OCI-M1 (cell line): Measurements from ENCODE around the gene IFT57.
"Not testable (repeated sequence)": the region's sequence is repeated elsewhere in the genome, so short reads cannot be mapped to it uniquely, and the experiment has no call there.

ENCODE experiments used
- DNase-seq: peaks from one replicate; lab custom pipeline; 2025; lab: John Stamatoyannopoulos, UW

The IFT57 gene

DNA sequence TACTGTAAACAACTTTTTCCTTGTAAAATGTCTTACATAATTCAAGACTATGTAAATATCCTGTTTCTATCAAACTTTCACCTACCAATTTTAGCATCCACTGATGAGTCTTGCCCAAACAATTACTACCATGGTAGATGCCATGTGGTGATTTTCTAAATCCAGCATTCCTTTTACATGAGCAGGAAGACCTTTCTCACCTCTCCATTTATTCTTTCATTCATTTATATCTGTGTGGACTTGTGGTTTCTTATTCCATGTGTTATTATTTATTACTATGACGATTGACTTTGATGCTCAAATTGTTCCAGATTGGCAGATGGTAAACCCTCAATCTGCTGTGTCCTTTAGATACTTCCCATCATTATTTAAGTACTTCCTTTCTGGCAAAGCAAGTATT lies 62.4 kb downstream of the IFT57 start:
- DNase-seq = no peak

DNA sequence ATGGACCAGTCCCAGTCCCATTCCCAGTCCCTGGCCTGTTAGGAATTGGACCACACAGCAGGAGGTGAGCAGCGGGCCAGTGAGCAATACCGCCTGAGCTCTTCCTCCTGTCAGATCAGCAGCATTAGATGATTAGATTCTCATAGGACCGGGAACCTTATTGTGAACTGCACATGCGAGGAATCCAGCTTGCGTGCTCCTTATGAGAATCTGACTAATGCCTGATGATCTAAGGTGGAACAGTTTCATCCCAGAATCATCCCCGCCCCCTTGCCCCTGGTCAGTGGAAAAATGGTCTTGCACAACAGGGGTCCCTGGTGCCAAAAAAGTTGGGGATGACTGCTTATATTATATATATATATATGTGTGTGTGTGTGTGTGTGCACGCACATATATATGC lies 63.1 kb downstream of the IFT57 start:
- no peak for DNase-seq

GRCh38 chr3:108158251-108158650 lies 64.0 kb downstream of the IFT57 start:
- DNase-seq = no peak

DNA sequence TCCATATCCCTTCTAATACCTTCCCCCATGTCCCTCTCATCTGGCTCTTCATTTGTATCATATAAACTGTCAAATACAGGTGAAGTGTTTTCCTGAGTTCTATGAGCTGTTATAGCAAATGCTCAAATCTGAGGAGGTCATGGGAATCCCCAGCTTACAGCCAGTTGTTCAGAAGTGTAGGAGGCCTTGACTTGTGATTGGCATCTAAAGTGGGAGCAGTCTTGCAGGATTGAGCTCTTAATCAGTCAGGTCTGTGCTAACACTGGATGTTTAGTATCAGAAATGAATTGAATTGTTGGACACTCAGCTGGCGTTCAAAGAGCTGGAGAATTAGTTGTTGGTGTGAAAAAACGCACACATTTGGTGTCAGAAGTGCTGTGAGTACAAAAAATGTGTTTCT lies 65.0 kb downstream of the IFT57 start:
- DNase-seq = no peak

DNA sequence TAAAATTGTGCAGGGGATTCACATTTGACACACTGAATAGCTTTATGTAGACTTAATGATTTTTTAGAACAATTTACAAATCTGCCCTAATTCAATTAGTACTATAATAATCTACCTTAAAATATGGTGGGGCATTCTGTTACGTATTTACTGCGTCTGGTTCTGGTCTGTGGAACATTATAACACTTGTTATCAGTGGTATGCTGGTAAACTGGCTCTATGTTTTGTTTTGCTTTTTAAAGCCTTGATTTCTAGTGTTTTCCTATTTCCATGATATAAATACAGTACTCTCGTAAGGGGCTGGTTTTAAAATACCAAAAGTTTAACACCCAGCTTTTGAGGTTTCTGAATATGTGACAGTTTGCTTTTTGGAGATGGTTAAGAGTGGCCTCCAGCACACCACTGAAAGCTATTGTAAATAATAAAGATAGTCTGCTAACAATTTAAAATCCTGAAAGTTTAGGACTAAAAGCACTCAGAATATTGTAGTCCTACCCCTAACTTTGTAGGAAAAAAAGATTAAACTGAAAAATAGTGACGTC lies 65.8 kb downstream of the IFT57 start:
- DNase-seq = no peak

DNA sequence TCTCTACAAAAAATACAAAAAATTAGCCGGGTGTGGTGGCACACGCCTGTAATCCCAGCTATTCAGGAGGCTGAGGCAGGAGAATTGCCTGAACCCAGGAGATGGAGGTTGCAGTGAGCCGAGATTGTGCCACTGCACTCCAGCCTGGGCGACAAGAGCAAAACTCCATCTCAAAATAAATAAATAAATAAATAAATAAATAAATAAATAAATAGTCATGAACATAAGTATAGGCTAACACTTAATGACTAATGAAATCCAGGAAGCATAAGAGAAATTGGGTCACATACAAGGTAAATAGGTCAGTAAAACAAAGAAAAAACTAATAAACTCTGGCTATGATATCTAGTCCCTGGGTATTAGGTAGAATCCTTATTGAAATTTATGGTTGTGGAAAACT lies 66.6 kb downstream of the IFT57 start:
- DNase-seq = not testable (repeated sequence)

GRCh38 chr3:108153451-108153981 lies 68.7 kb downstream of the IFT57 start:
- peak; percentile 78 for DNase-seq

DNA sequence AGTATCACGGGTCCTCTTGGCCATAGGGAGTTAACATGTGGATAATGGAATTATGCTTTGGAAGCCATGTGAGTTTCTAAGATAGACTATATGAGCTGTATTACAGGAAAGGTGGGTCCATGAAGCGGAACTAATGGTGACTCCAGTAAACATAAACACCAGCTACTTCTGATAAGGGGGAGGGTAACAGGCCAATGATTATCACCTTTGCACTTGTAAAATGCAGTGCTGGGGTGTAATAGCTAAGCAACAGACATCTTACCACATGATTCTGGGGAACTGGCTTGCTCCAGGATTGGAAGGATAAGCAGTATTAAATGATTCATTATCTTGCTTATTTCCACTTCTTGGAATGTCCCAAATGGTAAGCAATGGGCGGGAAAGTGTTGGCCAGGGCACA lies 70.0 kb downstream of the IFT57 start:
- DNase-seq = no peak

DNA sequence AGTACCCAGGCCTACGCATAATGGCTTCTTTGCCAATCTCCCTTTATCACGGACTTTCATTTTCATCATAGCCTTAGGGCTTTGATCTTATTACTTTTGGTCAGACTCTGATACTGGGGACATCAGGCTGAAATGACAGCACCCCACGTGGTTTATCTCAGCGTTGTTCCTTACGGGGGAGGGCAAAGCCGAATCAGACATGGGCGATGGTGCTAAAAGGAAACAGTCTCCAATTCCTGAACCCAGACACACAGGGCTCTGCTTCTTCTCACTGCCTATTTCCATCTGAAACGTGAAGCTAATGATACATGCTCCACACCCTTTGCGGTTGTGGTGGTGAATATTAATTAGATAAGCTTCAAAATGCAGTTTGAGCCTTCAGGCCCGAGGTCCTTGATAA lies 72.0 kb downstream of the IFT57 start:
- DNase-seq = peak; percentile 60

- DNase-seq = no peak
Measured at GRCh38 chr3:108146139-108146538, 76.1 kb downstream of the IFT57 start.

DNA sequence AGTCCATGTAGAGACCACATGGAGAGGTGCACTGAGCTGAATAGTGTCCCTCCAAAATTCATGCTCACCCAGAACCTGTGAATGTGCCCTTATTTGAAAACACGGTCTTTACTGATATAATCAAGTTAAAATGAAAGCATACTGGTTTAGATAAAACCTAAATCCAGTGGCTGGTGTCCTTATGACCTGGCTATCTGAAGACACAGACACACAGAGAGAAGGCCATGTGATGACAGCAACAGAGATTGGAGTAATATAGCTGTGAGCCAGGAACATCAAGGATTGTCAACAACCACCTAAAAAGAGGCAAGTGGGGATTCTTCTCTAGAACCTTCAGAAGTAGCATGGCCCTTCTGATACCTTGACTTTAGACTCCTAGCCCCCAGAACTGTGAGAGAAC lies 76.6 kb downstream of the IFT57 start:
- peak; percentile 43 for DNase-seq

DNA sequence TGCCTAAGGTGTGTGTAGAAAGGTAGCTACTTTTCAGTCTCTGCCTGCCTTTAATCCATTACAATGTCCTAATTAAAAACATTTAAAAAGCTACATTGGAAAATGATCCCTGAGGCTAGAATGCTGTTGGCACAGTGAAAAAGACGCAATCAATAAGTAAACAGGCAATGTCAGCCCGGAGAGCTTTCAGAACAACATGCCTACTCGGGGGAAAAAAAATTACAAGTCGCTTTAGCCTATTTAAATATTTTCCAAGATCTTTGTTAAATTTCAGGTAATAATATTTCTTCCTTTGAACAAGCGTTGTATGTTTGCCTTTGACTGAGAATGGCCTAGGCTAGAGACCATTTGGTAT lies 84.8 kb downstream of the IFT57 start:
- DNase-seq = no peak

DNA sequence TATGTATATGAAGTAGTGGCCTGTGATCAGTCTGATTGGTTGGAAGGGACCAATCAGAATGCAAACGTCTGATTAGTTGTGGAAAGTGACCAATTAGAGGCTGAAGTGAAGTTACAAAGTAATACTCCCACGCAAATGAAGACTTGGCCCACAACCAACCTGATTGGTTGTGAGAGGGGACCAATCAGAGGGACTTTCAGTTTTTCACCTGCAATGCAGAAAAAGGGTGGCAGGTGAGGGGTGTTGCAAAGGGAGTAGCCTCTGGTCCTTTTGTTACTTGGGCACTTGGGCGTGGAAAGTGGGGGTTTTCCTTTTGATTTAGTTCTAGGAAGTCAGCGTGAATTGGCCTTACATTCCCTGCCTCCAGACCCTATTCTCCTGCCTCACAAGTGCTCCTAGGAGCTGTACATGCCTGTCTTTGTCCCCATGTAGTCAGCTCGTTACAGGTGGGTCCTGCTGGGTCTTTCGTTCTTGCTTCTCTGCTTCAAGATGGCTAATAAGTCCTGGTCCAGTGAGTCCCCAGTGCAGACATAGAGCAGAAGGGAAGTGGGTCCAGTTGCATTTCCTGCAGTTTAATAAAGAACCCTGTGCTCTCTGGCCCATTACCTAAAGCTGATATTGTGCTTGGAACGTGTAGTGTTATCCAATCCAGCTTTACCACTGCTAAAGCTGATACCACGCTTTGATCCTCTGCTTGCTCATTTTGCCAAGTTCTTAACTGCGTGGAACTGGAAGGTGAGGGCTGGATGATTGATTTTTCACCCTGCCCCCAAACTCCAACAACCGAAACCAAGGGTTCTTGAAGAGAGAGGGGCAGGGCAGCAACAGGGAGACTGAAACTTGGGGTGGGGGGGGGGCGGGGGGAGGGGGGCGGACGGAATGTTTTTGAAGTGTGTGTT lies 85.4 kb downstream of the IFT57 start:
- no peak for DNase-seq

DNA sequence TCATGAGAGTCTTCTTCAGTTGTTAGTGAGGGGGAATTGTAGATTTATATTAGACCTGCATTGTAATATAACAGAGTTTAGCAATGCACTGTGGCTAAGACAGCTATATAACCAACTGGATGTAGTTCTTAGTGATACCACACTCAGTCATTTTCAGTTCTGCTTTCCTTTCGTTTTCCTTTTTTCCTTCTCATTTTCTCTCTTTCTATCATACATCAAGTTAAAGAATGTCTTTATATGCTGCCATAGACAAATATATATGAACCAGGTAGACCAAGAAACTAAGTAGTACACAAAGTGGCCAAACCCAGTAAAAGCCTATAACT lies 87.7 kb downstream of the IFT57 start:
- DNase-seq = peak; percentile 81

DNA sequence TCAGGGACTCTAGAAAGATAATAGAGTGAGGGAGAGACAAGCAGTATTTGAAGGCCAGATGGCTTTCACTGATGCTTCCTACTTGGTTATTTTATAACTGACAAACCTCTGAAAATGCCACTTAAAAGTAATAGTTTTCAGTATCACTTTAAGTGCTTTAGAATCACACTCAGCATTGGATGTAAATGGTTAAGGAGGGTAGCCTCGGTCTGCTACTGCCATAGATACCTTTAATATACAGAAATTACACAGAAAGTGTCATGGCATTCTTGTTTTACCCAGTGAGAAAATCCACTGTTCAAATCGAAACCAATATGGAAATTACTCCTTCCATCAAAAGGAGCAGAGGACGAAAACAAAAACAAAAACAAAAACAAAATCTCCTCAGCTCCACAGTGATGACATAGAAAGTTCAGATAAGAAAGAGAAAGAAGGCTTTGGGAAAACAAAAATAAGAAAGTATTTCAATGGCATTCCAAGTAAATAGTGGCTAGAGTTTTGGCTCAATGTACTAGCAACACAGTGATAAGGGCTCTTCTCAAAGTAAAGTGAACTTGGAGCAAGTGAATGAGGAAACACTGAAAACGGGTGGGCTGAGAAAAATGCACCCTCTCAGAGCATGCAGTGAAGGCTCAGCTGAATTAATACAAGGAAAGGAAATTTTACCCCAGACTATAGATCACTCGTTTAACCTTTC lies 88.2 kb downstream of the IFT57 start:
- peak; percentile 81 for DNase-seq

DNA sequence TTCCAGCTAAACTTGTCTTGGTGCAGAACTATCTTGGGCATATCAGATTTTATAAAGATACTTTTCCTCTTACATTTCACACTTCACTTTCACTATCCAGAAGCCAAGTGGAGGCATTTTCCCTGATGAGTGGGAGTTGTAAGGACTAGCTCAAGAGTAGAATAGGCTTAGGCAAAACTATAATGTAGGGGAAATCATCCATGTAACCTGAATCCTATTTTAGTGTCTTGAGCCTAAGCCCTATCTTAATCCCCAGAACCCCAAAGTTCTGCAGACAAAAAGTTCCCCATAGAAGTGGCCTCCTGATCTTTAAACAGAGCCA lies 89.2 kb downstream of the IFT57 start:
- DNase-seq = no peak

DNA sequence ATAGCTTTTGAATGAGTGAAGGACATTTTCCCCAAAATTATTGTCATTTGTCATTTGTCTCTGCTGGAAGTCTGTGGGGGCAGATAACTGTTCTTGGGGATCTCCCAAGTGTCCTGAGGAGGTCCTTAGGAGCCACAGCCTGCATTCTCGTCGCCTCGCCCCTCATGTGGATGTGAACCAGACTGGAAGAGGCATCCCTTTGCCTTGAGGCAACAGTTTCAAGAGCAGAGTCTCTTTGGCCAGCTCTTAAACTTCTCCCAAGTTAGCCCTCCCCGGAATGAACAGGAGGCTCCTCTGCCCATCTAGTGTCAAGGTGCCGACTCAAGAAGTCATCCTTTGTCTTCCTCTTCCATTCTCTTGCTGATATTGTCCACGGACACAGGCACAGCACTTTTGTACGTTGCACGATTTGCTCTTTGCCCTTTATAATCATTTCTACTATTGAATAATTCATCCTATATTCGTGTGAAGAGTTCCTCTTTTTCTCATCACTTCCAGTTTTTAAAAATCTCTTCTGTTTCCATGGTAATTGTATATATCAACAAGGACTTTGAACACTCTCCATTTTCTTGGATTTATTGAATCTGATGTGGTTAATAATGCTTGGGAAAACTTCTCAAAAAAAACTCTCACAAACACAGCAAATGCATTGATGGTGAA lies 90.6 kb downstream of the IFT57 start:
- DNase-seq = peak; percentile 44

DNA sequence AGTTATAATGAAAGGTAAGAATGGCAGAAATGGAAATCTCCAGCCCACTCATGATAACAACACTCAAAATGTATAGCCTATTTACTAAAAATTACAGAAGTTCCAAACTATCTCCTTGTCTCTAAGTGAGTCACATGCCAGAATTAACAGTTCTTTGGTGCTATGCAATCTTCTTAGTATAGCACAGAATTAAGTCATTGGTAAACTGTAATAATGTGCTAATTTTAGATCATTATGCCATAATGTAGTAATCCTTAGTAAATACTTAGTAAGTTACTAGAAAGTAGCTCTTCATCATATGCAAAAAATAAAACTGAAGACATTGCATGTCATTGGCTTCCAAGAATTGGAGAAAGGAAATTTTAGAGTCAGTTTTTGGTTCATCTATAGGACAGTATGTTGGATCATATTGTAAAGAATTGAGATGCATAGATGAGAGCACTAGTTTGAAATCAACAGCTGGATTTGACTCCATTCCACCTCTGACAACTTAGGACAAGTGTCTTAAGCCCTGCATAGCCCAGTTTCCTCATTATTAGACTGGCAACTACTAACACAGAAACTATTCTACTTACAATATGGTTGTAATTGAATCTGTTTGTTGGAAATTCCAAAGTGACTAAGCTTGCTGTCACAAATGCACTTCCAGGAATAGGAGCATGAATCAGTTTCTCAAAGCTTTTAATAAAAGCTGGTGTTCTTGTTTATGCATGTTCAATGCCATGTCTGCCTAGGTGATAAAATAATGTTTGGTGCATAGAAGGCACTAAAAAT lies 91.3 kb downstream of the IFT57 start:
- peak; percentile 47 for DNase-seq

DNA sequence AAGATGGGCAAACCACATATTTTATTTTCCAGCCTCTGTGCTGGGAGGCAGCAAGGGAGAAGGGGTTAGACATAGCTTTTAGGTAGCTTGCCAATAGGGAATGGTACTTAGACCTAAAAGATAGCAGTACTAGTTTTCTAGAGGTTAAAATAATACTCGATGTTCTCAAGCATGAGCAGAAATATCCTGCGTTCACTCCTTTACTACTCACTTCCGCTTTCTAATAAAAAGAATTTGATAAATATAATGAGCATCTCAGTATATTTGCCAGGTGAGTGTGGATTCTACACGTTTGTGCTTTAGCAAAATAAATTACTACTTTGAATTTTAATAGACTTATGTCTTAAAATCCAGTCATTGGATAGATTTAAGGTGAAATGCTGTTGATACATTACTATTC lies 92.0 kb downstream of the IFT57 start:
- no peak for DNase-seq

DNA sequence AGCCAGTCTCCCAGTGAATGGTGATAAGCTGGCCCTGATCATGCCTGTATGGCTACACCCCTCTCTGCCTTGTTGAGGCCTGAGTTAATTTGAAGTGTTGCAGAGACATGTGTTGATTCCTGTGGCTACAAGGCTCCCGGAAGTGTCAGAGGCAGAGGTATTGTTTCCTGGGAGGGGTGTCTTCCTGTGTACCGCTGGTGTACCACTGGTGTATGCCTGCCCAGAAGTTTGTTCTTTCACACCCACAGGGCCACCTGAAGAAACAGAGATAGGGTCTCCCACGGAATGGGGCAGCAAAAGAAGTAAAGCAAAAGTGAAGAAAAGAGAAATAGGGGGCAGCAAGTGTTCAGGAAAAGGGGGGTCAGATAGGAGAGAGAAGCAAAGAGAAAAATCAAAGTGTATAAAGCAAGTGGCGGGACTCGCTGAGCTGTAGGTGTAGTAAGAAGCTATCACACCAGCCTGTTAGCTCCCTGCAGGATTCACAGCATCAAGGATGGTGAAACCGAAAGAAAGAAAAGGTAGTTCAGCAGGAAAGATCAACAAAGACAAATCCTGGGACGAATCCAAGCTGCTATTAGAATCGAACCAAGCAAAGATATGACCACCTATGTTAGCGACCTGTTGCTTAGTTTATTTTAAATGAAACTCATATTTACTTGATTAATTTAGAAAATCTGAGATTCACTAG lies 94.8 kb downstream of the IFT57 start:
- no peak for DNase-seq

DNA sequence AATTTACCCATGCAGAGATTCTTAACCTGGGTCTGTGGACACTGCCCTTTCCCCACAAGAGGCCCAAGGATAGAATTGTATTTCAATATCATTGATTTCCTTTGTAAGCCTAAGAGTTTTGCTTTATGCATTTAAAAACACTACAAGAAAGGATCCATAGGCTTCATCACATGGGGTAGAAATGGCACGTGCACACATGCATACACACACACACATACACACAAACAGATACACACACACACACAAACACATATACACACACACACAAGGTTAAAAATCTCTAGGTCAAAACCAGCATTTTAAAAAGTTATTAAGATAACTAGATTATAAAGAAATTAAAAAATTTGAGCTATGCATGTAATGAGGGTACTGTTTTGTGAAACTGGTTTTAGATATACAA lies 95.9 kb downstream of the IFT57 start:
- DNase-seq = no peak
